Hepatocyte (in vitro differentiated cells): ENCODE data around the gene RPS15.

Experiments used
- EZH2 ChIP-seq: fragments of 200-600 bp; sonication (generic); IDR thresholded peaks from 2 replicates; pipeline ENCODE4 v1.6.1; 2016; ENCODE audit warnings: antibody characterized with exemption, mild to moderate bottlenecking, borderline replicate concordance
- EZH2phosphoT487 ChIP-seq: fragments of 200-600 bp; sonication (generic); IDR thresholded peaks from one replicate; pipeline ENCODE4 v1.6.1; 2018; ENCODE audit warnings: antibody characterized with exemption, mild to moderate bottlenecking, low read depth, moderate library complexity; ENCODE audit not compliant: unreplicated experiment, severe bottlenecking
- TF ChIP-seq, protein P1 (sequence below): fragments of 200-600 bp; sonication (generic); IDR thresholded peaks from 2 replicates; pipeline ENCODE4 v1.5.1; 2016; ENCODE audit warnings: antibody characterized with exemption, mild to moderate bottlenecking; ENCODE audit not compliant: poor library complexity

DNA sequence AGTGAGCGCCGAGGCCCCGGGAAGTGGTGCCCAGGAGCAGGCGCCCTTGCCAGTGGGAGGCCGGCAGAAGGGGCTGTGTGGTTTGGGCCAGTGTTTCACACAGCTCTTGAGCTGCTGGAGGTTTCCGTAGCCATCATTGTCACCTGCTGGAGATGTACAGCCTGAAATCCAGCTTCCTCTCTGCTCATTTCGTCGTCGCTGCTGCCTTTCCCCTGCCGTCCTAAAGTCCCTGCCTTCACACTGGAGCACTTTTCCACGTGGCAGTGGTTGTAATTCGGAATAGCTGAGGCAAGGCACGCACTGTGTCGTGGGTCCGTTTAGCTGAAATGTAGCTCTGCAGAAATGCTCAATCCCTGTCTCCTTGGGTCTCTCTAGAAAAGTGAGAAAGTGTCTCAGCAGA lies 17.6 kb upstream of the RPS15 start:
- TF ChIP-seq, protein P1, sequence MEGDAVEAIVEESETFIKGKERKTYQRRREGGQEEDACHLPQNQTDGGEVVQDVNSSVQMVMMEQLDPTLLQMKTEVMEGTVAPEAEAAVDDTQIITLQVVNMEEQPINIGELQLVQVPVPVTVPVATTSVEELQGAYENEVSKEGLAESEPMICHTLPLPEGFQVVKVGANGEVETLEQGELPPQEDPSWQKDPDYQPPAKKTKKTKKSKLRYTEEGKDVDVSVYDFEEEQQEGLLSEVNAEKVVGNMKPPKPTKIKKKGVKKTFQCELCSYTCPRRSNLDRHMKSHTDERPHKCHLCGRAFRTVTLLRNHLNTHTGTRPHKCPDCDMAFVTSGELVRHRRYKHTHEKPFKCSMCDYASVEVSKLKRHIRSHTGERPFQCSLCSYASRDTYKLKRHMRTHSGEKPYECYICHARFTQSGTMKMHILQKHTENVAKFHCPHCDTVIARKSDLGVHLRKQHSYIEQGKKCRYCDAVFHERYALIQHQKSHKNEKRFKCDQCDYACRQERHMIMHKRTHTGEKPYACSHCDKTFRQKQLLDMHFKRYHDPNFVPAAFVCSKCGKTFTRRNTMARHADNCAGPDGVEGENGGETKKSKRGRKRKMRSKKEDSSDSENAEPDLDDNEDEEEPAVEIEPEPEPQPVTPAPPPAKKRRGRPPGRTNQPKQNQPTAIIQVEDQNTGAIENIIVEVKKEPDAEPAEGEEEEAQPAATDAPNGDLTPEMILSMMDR: no peak
- TF ChIP-seq EZH2: no peak
- no peak for TF ChIP-seq EZH2phosphoT487
